Heart left ventricle (tissue), 13 donors: Measurements from ENCODE around the gene CHCHD3.

Experiments
- POLR2A ChIP-seq, 2 donors: fragments of 450-650 bp; IDR thresholded peaks; one replicate each; pipeline ENCODE4 v1.6.1; 2017; ENCODE audit warnings: antibody characterized with exemption in 2 of 2, mild to moderate bottlenecking in 2 of 2, moderate library complexity in 2 of 2
- TF ChIP-seq, protein P1 (sequence below), 12 donors: fragments of 200-600 bp; sonication (generic) in 4 of 12; IDR thresholded peaks; one replicate each; pipeline versions ENCODE4 v1.5.0 to v1.8.0; 2018 to 2022; ENCODE audit warnings: antibody characterized with exemption in 12 of 12, mild to moderate bottlenecking in 5 of 12
- donor health status: ischemic (EF 13 %, LVEDD 7.1; RV severe dilation, severe dysfunction).
- donor health status: DM: no; HTN: yes; CAD: no.
- donor health status: DM: no; HTN: no; CAD: no.
- donor health status: ischemic (EF 25% LVEDD 6.9; RV normal size, moderate dysfunction).
- donor health status: ischemic (EF 25% LVEDD 5.7; RV mildly dilated, moderate dysfunction).
- donor health status: ischemic (EF 35%, LVEDD 5.7; RV mildly dilated, moderate dysfunction).
- donor health status: nonischemic (EF 11% LVEDD 7.7; RV severe dilation, severe dysfunction).
- donor health status: DM: yes; HTN: yes; CAD: no.
- donor health status: PGD.
- donor health status: ischemic (EF 29% LVEDD 5.4; RV normal size, mild dysfunction).
- donor health status: nonischemic (EF 23%, LVEDD 6.1; RV moderate dilation, normal function).

DNA sequence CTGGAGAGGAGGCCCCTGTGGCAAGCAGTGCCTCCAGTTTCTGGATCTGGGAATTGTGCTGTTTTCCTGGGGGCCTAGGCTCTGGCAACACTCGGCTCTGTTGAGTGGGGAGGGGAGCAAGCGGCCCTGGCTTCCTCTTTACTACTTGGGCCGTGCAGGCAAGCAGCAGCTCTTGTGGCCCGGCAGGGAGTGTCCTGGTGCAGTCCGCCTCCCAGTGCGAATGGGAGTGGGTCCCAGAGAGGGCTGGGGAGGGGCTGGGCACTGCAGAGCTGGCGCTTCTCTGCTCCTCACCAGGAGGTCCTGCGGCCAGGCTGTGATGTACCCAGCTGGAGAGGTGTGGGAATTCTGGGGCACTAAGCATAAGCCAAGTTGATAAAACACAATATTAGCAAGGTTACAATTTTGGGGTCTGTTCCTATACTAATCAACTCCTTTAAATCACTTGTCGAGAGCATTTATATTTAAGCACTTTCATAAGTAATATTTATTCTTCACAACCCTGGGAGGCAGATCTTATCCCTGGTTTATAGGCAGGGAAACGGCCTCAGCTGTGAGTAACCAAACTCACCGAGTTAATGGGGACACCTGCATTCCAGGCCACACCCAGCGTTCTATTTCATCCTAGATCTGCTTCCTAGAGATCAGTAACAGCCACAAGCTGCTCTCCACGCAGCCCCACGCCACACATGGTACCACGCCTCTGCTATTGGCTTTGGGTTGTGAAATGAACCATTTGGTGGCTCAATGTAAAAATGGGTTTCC is 322.2 kb downstream of the CHCHD3 start:
- TF ChIP-seq, protein P1, sequence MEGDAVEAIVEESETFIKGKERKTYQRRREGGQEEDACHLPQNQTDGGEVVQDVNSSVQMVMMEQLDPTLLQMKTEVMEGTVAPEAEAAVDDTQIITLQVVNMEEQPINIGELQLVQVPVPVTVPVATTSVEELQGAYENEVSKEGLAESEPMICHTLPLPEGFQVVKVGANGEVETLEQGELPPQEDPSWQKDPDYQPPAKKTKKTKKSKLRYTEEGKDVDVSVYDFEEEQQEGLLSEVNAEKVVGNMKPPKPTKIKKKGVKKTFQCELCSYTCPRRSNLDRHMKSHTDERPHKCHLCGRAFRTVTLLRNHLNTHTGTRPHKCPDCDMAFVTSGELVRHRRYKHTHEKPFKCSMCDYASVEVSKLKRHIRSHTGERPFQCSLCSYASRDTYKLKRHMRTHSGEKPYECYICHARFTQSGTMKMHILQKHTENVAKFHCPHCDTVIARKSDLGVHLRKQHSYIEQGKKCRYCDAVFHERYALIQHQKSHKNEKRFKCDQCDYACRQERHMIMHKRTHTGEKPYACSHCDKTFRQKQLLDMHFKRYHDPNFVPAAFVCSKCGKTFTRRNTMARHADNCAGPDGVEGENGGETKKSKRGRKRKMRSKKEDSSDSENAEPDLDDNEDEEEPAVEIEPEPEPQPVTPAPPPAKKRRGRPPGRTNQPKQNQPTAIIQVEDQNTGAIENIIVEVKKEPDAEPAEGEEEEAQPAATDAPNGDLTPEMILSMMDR (IDR thresholded peaks at IDR 0.05), result no peak
- TF ChIP-seq POLR2A (IDR thresholded peaks at IDR 0.05), result no peak
